Glutamatergic neuron (in vitro differentiated cells): ENCODE results near the gene EFCAB8. TPM values are rescaled to one million over a fixed set of nuclear protein-coding genes. Genes with fewer than 3 reads are reported as not detected.

ENCODE experiments used
- DNase-seq: peaks from one replicate; pipeline ENCODE4 v3.0.0; 2022
- H3K27ac Mint-ChIP-seq: one replicate; pipeline ENCODE4 v1.8.0; 2020; ENCODE audit warnings: mild to moderate bottlenecking, mixed read lengths, inconsistent platforms; ENCODE audit not compliant: unreplicated experiment
- H3K27me3 Mint-ChIP-seq: one replicate; pipeline ENCODE4 v1.8.0; 2020; ENCODE audit warnings: mild to moderate bottlenecking, moderate library complexity, mixed read lengths, inconsistent platforms; ENCODE audit not compliant: unreplicated experiment
- H3K36me3 Mint-ChIP-seq: one replicate; pipeline ENCODE4 v1.8.0; 2020; ENCODE audit warnings: mild to moderate bottlenecking, mixed read lengths, inconsistent platforms; ENCODE audit not compliant: unreplicated experiment
- H3K4me1 Mint-ChIP-seq: one replicate; pipeline ENCODE4 v1.8.0; 2020; ENCODE audit warnings: mild to moderate bottlenecking, low read depth, mixed read lengths, inconsistent platforms; ENCODE audit not compliant: unreplicated experiment
- H3K4me3 Mint-ChIP-seq: one replicate; pipeline ENCODE4 v1.8.0; 2020; ENCODE audit warnings: mild to moderate bottlenecking, mixed read lengths, inconsistent platforms; ENCODE audit not compliant: unreplicated experiment
- H3K9me3 Mint-ChIP-seq: one replicate; pipeline ENCODE4 v1.8.0; 2020; ENCODE audit warnings: mild to moderate bottlenecking, moderate library complexity, mixed read lengths, inconsistent platforms; ENCODE audit not compliant: unreplicated experiment
- CTCF ChIP-seq: fragments of 200-600 bp; sonication (generic); IDR thresholded peaks from one replicate; pipeline ENCODE4 v1.5.0; 2021; ENCODE audit not compliant: partially characterized antibody, unreplicated experiment
- total RNA-seq: library from RNA; stranded (reverse); fragmentation: NEBNext Ultra II Directional; extraction: Animal tissue kit (Norgen Biotek cat#: 25700); gene quantifications from one replicate; pipeline ENCODE4 v1.2.1, GENCODE V29; 2021; ENCODE audit not compliant: unreplicated experiment

Gene EFCAB8
- total RNA-seq, 1 donor from 2014 or later, result not detected

- Mint-ChIP-seq H3K9me3 (no peaks in the 10 kb centered on the region), H3K27me3 (peaks cover 2% of the 10 kb centered on the region), H3K4me3 (no peak overlapping the region), H3K4me1 (no peaks in the 10 kb centered on the region), H3K36me3 (peaks cover 4% of the 10 kb centered on the region), H3K27ac (no peak overlapping the region)
- no peak for TF ChIP-seq CTCF
- no peak for DNase-seq
These were observed 62.0 kb downstream of the EFCAB8 start for GRCh38 chr20:32920530-32921298.

DNA sequence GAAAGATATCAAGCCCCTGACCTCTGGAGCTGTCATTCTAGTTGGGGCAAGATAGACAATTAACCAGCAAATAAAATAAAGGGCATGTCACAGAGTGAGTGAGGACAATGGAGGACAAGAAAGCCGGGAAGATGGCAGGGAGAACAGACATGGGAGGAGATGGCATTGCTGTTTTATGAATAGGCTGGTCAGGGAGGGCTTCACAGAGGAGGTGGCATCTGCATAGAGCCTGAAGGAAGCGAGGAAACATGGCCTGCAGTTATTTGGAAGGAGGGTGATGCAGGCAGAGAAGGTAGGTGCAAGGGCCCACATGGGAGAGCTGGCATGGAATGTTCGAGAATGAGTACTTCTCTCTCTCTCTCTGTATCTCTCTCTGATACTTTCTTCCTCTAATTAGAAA is 63.7 kb downstream of the EFCAB8 start:
- DNase-seq, result no peak
- H3K9me3 Mint-ChIP-seq, result no peaks in the 10 kb centered on the region
- H3K36me3 Mint-ChIP-seq, result peaks cover 4% of the 10 kb centered on the region
- H3K27ac Mint-ChIP-seq, result no peak overlapping the region
- H3K27me3 Mint-ChIP-seq, result peaks cover 2% of the 10 kb centered on the region
- H3K4me1 Mint-ChIP-seq, result no peaks in the 10 kb centered on the region
- TF ChIP-seq CTCF, result no peak
- no peak overlapping the region for H3K4me3 Mint-ChIP-seq

GRCh38 chr20:32924781-32925180 is 66.1 kb downstream of the EFCAB8 start:
- TF ChIP-seq CTCF, result no peak
- DNase-seq, result no peak
- H3K4me3 Mint-ChIP-seq, result no peak overlapping the region
- H3K27ac Mint-ChIP-seq, result no peak overlapping the region
- H3K36me3 Mint-ChIP-seq, result peaks cover 4% of the 10 kb centered on the region
- no peaks in the 10 kb centered on the region for H3K4me1 Mint-ChIP-seq
- peaks cover 2% of the 10 kb centered on the region for H3K27me3 Mint-ChIP-seq
- H3K9me3 Mint-ChIP-seq, result peaks cover 2% of the 10 kb centered on the region

GRCh38 chr20:32925481-32926196 is 66.9 kb downstream of the EFCAB8 start:
- Mint-ChIP-seq H3K4me3 (no peak overlapping the region), H3K27ac (no peak overlapping the region), H3K36me3 (peaks cover 4% of the 10 kb centered on the region), H3K9me3 (peaks cover 2% of the 10 kb centered on the region), H3K4me1 (no peaks in the 10 kb centered on the region), H3K27me3 (peaks cover 2% of the 10 kb centered on the region)
- no peak for TF ChIP-seq CTCF
- DNase-seq, result no peak

DNA sequence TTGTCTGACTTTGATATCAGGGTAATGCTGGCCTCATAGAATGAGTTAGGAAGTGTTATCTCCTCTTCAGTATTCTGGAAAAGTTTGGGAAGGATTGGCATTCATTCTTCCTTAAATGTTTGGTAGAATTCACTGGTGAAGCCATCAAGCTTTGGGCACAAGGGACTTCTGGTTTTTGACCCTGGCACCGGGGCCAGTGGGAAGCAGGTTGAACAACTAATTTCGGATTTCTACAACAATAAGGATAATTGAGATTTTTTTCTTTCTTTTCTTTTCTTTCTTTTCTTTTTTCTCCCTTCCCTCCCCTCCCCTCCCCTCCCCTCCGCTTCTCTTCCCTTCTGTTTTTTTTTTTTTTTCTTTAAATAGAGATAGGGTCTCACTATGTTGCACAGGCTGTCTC is 70.4 kb downstream of the EFCAB8 start:
- no peak for DNase-seq

More for the DNA sequence above, 70.4 kb downstream of the EFCAB8 start:
- Mint-ChIP-seq H3K27me3 (no peaks in the 10 kb centered on the region), H3K4me1 (no peaks in the 10 kb centered on the region), H3K27ac (no peak overlapping the region), H3K36me3 (no peaks in the 10 kb centered on the region), H3K9me3 (peaks cover 2% of the 10 kb centered on the region), H3K4me3 (no peak overlapping the region)
- TF ChIP-seq CTCF, result no peak
